ENCODE results near the gene HSPA12B.

Gene HSPA12B

GRCh38 chr20:3760655-3761348 is 28.3 kb downstream of the HSPA12B start:
- H3K27ac Mint-ChIP-seq: no peak overlapping the region
- no peaks in the 10 kb centered on the region for H3K9me3 Mint-ChIP-seq
- H3K4me3 Mint-ChIP-seq: no peak overlapping the region
- H3K36me3 Mint-ChIP-seq: peaks cover 3% of the 10 kb centered on the region
- no peaks in the 10 kb centered on the region for H3K4me1 Mint-ChIP-seq
- no peaks in the 10 kb centered on the region for H3K27me3 Mint-ChIP-seq

- no peak overlapping the region for H3K27ac Mint-ChIP-seq
- no peaks in the 10 kb centered on the region for H3K27me3 Mint-ChIP-seq
- peaks cover 17% of the 10 kb centered on the region for H3K4me1 Mint-ChIP-seq
- no peaks in the 10 kb centered on the region for H3K9me3 Mint-ChIP-seq
- H3K4me3 Mint-ChIP-seq: no peak overlapping the region
- H3K36me3 Mint-ChIP-seq: no peaks in the 10 kb centered on the region
Measured at GRCh38 chr20:3763671-3764601, 31.5 kb downstream of the HSPA12B start.

- Mint-ChIP-seq H3K27ac (no peak overlapping the region), H3K4me3 (no peak overlapping the region), H3K9me3 (no peaks in the 10 kb centered on the region), H3K36me3 (no peaks in the 10 kb centered on the region), H3K27me3 (no peaks in the 10 kb centered on the region), H3K4me1 (peaks cover 20% of the 10 kb centered on the region)
Measured at GRCh38 chr20:3764659-3765058, 32.2 kb downstream of the HSPA12B start.

DNA sequence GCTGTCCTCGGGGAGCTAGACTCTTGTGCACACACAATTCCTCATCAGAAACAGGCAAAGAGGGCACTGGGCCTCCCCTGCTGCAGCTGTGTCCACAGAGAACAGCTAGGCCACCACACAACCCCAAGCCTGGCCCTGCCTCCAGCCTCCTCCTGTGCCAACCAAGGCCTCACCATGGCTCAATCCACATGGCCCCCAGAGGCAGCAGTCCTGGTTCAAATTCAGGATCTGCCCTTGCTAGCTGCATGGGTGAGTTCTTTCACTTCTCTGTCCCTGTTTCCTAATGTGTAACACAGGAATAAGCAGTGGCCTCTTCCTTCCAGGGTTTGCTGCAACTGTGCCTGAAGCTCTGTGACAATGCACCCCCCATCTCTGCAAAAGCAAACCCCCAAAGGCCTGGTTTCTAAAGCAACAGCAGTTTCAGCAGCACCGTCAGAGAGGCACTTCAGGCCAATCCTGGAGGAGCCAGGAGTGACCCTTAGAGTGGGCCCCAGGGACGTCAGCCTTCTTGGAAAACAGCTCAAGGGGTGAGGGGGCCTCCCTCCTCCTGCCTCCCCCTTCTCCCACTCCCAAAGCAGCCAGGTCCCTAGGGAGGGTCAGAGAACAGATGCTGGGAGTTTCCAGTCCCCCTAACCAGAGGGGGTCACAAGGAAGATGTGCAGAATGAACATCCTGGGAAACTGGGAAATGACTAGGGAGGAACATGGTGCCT is 32.8 kb downstream of the HSPA12B start:
- H3K27ac Mint-ChIP-seq: peak overlapping the region; percentile 8
- peak overlapping the region; percentile 92 for H3K4me3 Mint-ChIP-seq
- H3K36me3 Mint-ChIP-seq: no peaks in the 10 kb centered on the region
- H3K9me3 Mint-ChIP-seq: no peaks in the 10 kb centered on the region
- no peaks in the 10 kb centered on the region for H3K27me3 Mint-ChIP-seq
- peaks cover 20% of the 10 kb centered on the region for H3K4me1 Mint-ChIP-seq

DNA sequence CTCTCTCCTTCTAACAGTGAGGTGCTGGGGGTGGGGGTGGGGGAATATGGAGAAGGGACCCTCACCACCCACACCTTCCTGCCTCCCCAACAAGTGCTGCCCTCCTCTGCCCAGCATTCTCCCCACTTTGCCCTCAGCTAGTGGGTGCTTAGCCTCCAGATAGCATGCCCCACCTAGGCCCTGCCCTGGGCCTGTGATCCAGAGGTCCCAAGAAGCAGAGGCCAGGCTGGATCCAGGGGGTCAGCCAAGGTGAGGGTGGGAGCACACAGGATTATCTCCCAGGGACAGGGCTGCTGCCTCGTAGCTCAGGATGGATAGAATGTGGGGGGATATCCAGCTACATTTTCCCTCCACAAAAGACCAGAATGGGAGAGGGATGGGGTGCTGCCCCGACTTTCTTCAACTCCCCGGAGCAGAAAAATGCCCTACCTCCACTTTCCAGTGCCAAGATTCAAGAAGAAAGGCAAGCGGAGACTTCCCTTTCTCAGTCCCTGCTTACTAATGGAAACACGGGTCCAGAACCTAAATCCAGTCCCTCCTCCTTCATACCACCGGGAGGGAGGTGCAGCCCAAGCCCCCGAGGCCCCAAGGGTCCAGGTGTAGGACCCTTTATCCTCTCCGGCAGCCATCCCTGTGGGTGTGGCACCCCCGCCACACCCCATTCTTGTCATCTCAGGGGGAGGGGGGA is 34.1 kb downstream of the HSPA12B start:
- Mint-ChIP-seq H3K4me3 (peak overlapping the region; percentile 92), H3K27me3 (no peaks in the 10 kb centered on the region), H3K27ac (no peak overlapping the region), H3K4me1 (peaks cover 20% of the 10 kb centered on the region), H3K36me3 (no peaks in the 10 kb centered on the region), H3K9me3 (no peaks in the 10 kb centered on the region)

GRCh38 chr20:3767110-3767426 is 34.6 kb downstream of the HSPA12B start:
- Mint-ChIP-seq H3K27me3 (no peaks in the 10 kb centered on the region), H3K9me3 (no peaks in the 10 kb centered on the region), H3K4me3 (peak overlapping the region; percentile 92), H3K4me1 (peaks cover 20% of the 10 kb centered on the region), H3K27ac (no peak overlapping the region), H3K36me3 (no peaks in the 10 kb centered on the region)

DNA sequence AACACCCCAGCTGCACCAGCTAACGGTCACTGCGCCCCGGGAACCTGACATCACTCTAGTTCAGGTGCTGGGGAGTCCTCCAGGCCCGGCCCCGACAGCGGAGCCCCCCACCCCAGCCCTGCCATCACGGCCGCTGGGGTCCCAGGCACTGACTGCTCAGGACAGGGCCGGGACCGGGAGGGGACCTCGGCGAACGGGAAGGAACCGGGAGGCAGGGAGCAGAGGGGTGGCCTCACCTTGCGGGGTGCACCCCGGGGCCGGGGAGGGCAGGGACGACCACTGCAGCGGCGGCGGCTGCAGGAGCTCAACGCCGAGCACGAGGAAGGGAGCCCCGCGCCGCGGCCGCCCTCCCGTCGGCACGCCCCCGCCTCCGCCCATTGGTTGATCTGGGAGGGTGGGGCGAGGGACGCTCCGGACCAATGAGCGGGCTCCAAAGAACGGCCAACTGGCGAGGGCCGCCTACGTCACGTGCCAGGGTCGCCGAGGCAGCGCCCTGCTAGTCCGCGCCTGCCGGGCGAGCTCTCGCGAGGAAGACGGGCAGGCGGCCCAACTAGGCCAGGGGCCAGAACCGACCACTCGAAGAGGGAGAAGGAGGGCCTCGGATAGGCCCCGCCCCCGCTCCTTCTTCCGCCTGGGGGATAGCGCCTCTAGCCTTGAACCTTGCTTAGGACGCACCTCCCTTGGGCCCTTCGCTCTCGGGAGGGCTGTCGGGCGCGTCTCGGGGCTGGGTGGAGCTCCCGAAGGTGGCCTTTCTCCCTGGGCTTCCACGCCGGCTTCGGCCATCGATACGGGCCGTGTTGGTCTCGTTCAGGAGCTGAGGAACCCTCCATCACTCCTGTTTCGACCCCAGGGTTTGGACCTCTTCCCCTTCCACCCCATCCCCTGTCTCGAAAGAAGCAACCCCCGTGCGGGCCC is 35.2 kb downstream of the HSPA12B start, which contains the start of gene ADISSP:
ADISSP (minus strand) TSS at position 327 of the 915 bp plus-strand sequence. CDS start 7,653 bp downstream, outside the sequence.
- Mint-ChIP-seq H3K36me3 (no peaks in the 10 kb centered on the region), H3K27me3 (no peaks in the 10 kb centered on the region), H3K4me1 (peaks cover 20% of the 10 kb centered on the region), H3K27ac (peak within 1 kb of the TSS; percentile 96), H3K4me3 (peak within 1 kb of the TSS; percentile 92), H3K9me3 (no peaks in the 10 kb centered on the region)

DNA sequence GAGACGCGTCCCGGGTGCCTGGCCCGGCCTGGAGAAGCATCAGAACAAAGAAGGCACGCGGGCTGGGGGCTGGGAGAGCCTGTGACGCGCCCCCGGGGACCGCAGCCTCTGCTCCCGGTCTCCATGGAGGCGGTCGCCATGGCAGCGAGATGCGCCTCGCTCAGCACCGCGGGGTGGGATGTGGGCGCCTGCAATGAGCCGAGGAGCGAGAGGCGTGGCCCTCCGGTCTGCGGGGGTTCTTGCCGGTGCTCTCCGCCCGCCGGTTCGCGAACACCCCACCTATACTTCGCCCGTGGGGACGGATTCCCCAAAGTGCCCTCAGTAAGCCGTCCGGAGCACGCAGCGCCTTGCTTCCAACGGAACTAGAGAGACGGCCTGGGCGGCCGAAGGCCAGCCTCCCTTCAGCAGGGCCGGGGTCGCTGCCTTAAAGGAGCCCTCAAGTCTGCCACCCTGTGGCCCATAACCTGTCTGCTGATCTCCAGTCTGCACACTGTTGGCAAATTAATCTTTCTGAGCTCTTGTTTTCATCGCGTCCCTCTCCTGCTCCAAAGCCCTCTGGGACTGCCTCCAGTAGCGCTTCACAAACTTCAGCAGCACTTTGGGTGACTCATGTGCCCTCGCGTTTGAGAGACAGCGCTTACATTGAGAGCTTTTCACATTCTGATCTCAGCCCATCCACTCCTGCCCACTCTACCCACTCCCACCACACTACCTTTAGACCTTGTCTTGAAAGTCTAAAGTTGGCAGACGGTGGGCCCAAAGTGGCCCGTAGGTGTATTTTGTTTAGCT is 36.1 kb downstream of the HSPA12B start:
- no peaks in the 10 kb centered on the region for H3K27me3 Mint-ChIP-seq
- peak overlapping the region; percentile 92 for H3K4me3 Mint-ChIP-seq
- H3K36me3 Mint-ChIP-seq: no peaks in the 10 kb centered on the region
- H3K9me3 Mint-ChIP-seq: no peaks in the 10 kb centered on the region
- peaks cover 20% of the 10 kb centered on the region for H3K4me1 Mint-ChIP-seq
- peak overlapping the region; percentile 96 for H3K27ac Mint-ChIP-seq

DNA sequence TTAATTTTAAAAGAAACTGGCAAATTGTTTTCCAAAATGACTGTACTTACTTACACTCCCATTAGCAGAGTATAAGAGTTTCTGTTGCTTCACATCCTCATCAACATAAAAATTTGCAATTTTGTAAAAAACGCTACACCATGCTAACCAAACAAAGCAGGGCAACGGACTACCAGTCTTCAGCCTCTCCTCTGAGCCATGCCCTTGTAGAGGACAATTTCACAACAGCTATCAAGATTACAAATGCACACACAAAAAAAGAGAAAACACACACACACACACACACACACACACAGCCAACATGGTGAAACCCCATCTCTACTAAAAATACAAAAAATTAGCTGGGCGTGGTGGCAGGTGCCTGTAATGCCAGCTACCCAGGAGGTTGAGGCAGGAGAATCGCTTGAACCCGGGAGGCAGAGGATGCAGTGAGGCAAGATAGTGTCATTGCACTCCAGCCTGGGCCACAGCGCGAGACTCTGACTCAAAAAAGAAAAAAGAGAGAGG is 39.1 kb downstream of the HSPA12B start:
- Mint-ChIP-seq H3K4me1 (peaks cover 13% of the 10 kb centered on the region), H3K4me3 (no peak overlapping the region), H3K36me3 (no peaks in the 10 kb centered on the region), H3K27ac (no peak overlapping the region), H3K27me3 (no peaks in the 10 kb centered on the region), H3K9me3 (no peaks in the 10 kb centered on the region)

DNA sequence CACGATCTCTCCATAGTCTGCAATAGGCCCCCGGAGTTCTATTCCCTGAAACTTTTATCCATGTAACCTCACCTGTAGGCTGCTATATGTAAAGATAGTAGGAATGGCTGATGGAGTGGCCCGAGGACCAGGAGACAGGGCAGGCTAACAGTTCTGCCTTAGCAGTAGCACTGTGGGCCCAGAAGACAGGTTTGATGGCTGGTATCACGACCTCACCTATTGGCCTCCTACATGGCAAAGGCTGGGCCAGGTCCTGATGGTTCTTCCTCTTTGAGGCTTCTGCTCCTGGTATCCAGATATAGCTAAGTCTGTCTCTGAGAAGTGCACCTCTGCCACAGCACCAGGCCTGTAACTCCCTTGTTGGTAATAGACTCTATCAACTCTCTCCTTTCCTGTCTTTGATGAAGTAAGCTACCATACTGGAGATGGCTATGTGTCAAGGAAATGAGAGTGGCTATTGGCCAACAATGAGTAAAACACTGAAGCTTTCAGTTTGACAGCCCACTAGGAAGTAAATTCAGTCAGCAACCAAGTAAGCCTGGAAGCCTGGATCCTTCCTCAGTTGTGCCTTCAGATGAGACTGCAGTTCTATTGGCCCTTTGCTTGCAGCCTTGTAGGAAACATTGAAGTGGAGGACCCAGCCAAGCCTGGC is 43.1 kb downstream of the HSPA12B start:
- Mint-ChIP-seq H3K4me3 (no peak overlapping the region), H3K27me3 (no peaks in the 10 kb centered on the region), H3K4me1 (peaks cover 25% of the 10 kb centered on the region), H3K9me3 (no peaks in the 10 kb centered on the region), H3K27ac (no peak overlapping the region), H3K36me3 (no peaks in the 10 kb centered on the region)

DNA sequence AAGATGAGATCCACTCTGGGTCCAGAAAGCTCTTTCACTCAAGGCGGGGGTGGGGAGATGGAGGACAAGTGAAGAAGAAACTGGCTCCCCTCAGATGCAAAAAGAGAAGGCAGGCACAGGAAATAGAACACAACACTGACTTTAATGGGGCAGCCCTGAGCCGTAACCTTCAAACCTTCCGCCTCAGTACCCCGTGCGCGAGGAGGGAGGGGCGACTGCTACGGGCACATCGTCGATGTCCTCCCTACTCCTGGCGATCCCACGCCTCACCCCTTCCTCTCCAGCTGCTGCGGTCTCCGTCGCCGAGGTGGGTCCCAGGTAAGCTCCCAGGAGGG is 44.9 kb downstream of the HSPA12B start:
- Mint-ChIP-seq H3K27ac (no peak overlapping the region), H3K36me3 (no peaks in the 10 kb centered on the region), H3K27me3 (no peaks in the 10 kb centered on the region), H3K4me1 (peaks cover 40% of the 10 kb centered on the region), H3K4me3 (peak overlapping the region; percentile 75), H3K9me3 (no peaks in the 10 kb centered on the region)

- no peaks in the 10 kb centered on the region for H3K9me3 Mint-ChIP-seq
- H3K36me3 Mint-ChIP-seq: no peaks in the 10 kb centered on the region
- peak overlapping the region; percentile 75 for H3K4me3 Mint-ChIP-seq
- H3K27ac Mint-ChIP-seq: no peak overlapping the region
- no peaks in the 10 kb centered on the region for H3K27me3 Mint-ChIP-seq
- H3K4me1 Mint-ChIP-seq: peaks cover 40% of the 10 kb centered on the region
Measured at GRCh38 chr20:3777716-3778629, 45.5 kb downstream of the HSPA12B start.

DNA sequence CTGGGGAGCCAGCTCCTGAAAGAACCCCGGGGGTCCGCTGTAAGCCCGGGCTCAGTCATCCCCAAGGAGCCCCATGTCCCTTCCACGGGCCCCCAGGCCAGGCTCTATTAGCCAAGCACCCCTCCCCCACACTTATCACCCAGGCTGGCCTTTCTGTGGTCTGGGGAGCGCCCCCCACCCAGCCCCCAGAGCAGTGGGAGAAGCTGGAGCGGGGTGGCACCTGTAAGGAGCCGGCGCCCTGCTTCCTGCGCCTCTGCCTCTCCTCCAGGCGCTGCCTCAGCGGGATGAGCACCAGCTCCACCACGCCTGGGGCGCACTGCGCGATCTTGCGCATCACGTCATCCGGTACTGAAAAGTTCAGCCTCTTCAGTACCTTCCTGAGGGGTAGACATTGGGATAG is 46.5 kb downstream of the HSPA12B start:
- Mint-ChIP-seq H3K4me1 (peaks cover 45% of the 10 kb centered on the region), H3K36me3 (peaks cover 2% of the 10 kb centered on the region), H3K9me3 (no peaks in the 10 kb centered on the region), H3K27me3 (no peaks in the 10 kb centered on the region), H3K4me3 (peak overlapping the region; percentile 60), H3K27ac (no peak overlapping the region)

Measured in activated naive CD4-positive, alpha-beta T cell treated with anti-CD3 and anti-CD28 coated beads, Interleukin-2, amount 50 U/mL, for 24 hours (primary cell).